IPS-18c (cell line): ENCODE results near the gene DNAJC5.
A peak's percentile ranks its signal among the peaks of the same experiment; 100 is the strongest.
"Not testable (repeated sequence)": the region's sequence is repeated elsewhere in the genome, so short reads cannot be mapped to it uniquely, and the experiment has no call there.

Source experiments
- H3K4me3 ChIP-seq: 2 replicates; pipeline ENCODE4 v1.7.0; 2013; ENCODE audit warnings: low read depth, mild to moderate bottlenecking, low read length, moderate library complexity; ENCODE audit not compliant: insufficient read depth
- H3K9me3 ChIP-seq: one replicate; pipeline ENCODE4 v1.6.1; 2013; ENCODE audit warnings: mild to moderate bottlenecking, low read length, moderate library complexity; ENCODE audit not compliant: control insufficient read depth, insufficient read depth

The DNAJC5 gene

GRCh38 chr20:63858393-63859165, 36.3 kb upstream of the DNAJC5 start:
- peak overlapping the region; percentile 29; the same call in 1 of the 2 replicates for H3K4me3 ChIP-seq
- H3K9me3 ChIP-seq, result no peaks in the 10 kb centered on the region

- peak overlapping the region; percentile 29; the same call in 1 of the 2 replicates for H3K4me3 ChIP-seq
- H3K9me3 ChIP-seq, result no peaks in the 10 kb centered on the region
Observed at GRCh38 chr20:63859166-63859699, 35.7 kb upstream of the DNAJC5 start.

GRCh38 chr20:63860325-63861051, 34.4 kb upstream of the DNAJC5 start:
- Histone ChIP-seq H3K4me3 (no peak overlapping the region), H3K9me3 (no peaks in the 10 kb centered on the region)

GRCh38 chr20:63861365-63861934, 33.5 kb upstream of the DNAJC5 start, which contains the start of gene ABHD16B:
ABHD16B (plus strand) TSS chr20:63861498; CDS start chr20:63861541, 43 bp downstream.
- no peaks in the 10 kb centered on the region for H3K9me3 ChIP-seq
- no peak within 1 kb of the TSS for H3K4me3 ChIP-seq

- no peaks in the 10 kb centered on the region for H3K9me3 ChIP-seq
- no peak overlapping the region for H3K4me3 ChIP-seq
Observed at GRCh38 chr20:63861981-63862901, 32.7 kb upstream of the DNAJC5 start.

- Histone ChIP-seq H3K9me3 (no peaks in the 10 kb centered on the region), H3K4me3 (peak overlapping the region; percentile 79; the same call in 1 of the 2 replicates)
Observed at GRCh38 chr20:63863021-63863797, 31.7 kb upstream of the DNAJC5 start.

- Histone ChIP-seq H3K9me3 (no peaks in the 10 kb centered on the region), H3K4me3 (peak overlapping the region; percentile 79)
Observed at GRCh38 chr20:63863798-63864544, 31.0 kb upstream of the DNAJC5 start.

GRCh38 chr20:63864545-63864977, 30.4 kb upstream of the DNAJC5 start:
- H3K4me3 ChIP-seq, result peak overlapping the region; percentile 79
- no peaks in the 10 kb centered on the region for H3K9me3 ChIP-seq

- H3K9me3 ChIP-seq, result no peaks in the 10 kb centered on the region
- peak within 1 kb of the TSS; percentile 96 for H3K4me3 ChIP-seq
Observed at GRCh38 chr20:63864978-63865640, 29.8 kb upstream of the DNAJC5 start, which contains the start of gene TPD52L2. TPD52L2 (plus strand) TSS chr20:63865270; CDS start chr20:63865366, 96 bp downstream.

GRCh38 chr20:63867042-63867441, 27.9 kb upstream of the DNAJC5 start:
- not testable (repeated sequence) for H3K4me3 ChIP-seq, H3K9me3 ChIP-seq

- no peaks in the 10 kb centered on the region for H3K9me3 ChIP-seq
Observed at GRCh38 chr20:63868264-63868663, 26.7 kb upstream of the DNAJC5 start.

GRCh38 chr20:63873477-63873971, 21.4 kb upstream of the DNAJC5 start:
- H3K9me3 ChIP-seq, result no peaks in the 10 kb centered on the region
- no peak overlapping the region for H3K4me3 ChIP-seq

More at GRCh38 chr20:63868264-63868663, 26.7 kb upstream of the DNAJC5 start:
- no peak overlapping the region for H3K4me3 ChIP-seq

GRCh38 chr20:63874241-63874640, 20.7 kb upstream of the DNAJC5 start:
- not testable (repeated sequence) for H3K9me3 ChIP-seq, H3K4me3 ChIP-seq

- Histone ChIP-seq H3K4me3 (no peak overlapping the region), H3K9me3 (no peaks in the 10 kb centered on the region)
Observed at GRCh38 chr20:63876489-63877036, 18.4 kb upstream of the DNAJC5 start.
